ENCODE results near the gene SLC25A43. TPM values are rescaled to one million over a fixed set of nuclear protein-coding genes. Genes with fewer than 3 reads are reported as not detected.

SLC25A43 gene
- total and polyA plus RNA-seq, 9 of the 15 experiments (the other 6 are each of a cell fraction or from before 2014, with no cell fraction given) = 1.3 to 8.4 (median 4.0) TPM

GRCh38 chrX:119477812-119478232 is 78.7 kb downstream of the SLC25A43 start (continued):
- peak; percentile 77 for TF ChIP-seq TAL1 (IDR thresholded peaks at IDR 0.05)
- TF ChIP-seq BDP1 (IDR thresholded peaks at IDR 0.05; ENCODE audit: insufficient read depth, insufficient read length) = no peak
- TF ChIP-seq FOXK2 (conservative IDR thresholded peaks at IDR 0.05 in 1 of 2, IDR thresholded peaks at IDR 0.05 in 1 of 2; ENCODE audit: low read depth in 2 of 2) = 0 out of 4 replicates have a peak, but pooled peaks of 1 of the 2 experiments have one; percentile 30
- no peak for TF ChIP-seq CBX2 (IDR thresholded peaks at IDR 0.05; ENCODE audit: insufficient read depth, low read length, poor library complexity, severe bottlenecking)
- no peak for TF ChIP-seq ELF4 (CRISPR knock-in tag; IDR thresholded peaks at IDR 0.05)
- TF ChIP-seq ZNF586 (CRISPR knock-in tag; conservative IDR thresholded peaks at IDR 0.05) = no peak
- no peak for TF ChIP-seq ZNF197 (CRISPR knock-in tag; IDR thresholded peaks at IDR 0.05; ENCODE audit: low read depth)
- no peak for TF ChIP-seq VEZF1 (CRISPR knock-in tag; IDR thresholded peaks at IDR 0.05)
- no peak for TF ChIP-seq MAFF (IDR thresholded peaks at IDR 0.05; ENCODE audit: low read length)
- no peak for TF ChIP-seq CGGBP1 (CRISPR knock-in tag; IDR thresholded peaks at IDR 0.05)
- no peak for TF ChIP-seq SNIP1 (IDR thresholded peaks at IDR 0.05; ENCODE audit: low read depth)
- TF ChIP-seq MNT (conservative IDR thresholded peaks at IDR 0.05) = peak in 1 of 2 experiments; percentile 45; a peak in 1 of 4 replicates
- no peak for TF ChIP-seq CHCHD3 (CRISPR knock-in tag; IDR thresholded peaks at IDR 0.05)
- TF ChIP-seq ARID3A (IDR thresholded peaks at IDR 0.05; ENCODE audit: borderline replicate concordance, low read depth, low read length) = no peak
- no peak for TF ChIP-seq CCAR2 (IDR thresholded peaks at IDR 0.05; ENCODE audit: low read depth, low read length)
- TF ChIP-seq SMARCA4 (IDR thresholded peaks at IDR 0.05) = peak; percentile 50; the same call in 1 of the 2 replicates
- TF ChIP-seq HLTF (IDR thresholded peaks at IDR 0.05) = no peak
- no peak for TF ChIP-seq ZNF354B (CRISPR knock-in tag; IDR thresholded peaks at IDR 0.05)
- TF ChIP-seq ARID1B (IDR thresholded peaks at IDR 0.05) = peak; percentile 79
- 0 out of 2 replicates have a peak, but pooled peaks have one; percentile 39 for TF ChIP-seq LCOR (CRISPR knock-in tag; IDR thresholded peaks at IDR 0.05)
- no peak for TF ChIP-seq E2F3 (CRISPR knock-in tag; IDR thresholded peaks at IDR 0.05)
- no peak for TF ChIP-seq HEY1 (CRISPR knock-in tag; IDR thresholded peaks at IDR 0.05; ENCODE audit: borderline replicate concordance)
- TF ChIP-seq HMGXB4 (CRISPR knock-in tag; IDR thresholded peaks at IDR 0.05) = no peak
- TF ChIP-seq CBX5 (IDR thresholded peaks at IDR 0.05; ENCODE audit: borderline replicate concordance, low read depth) = no peak
- TF ChIP-seq TRIM24 (IDR thresholded peaks at IDR 0.05) = peak in 1 of 2 experiments; percentile 46; a peak in 1 of 4 replicates
